Stomach (tissue), 4 donors: ENCODE measurements around the gene ISG20.

Experiments used
- CTCF ChIP-seq, 7 experiments: fragments of 450-650 bp in 4 of 7; fragments of 200-600 bp in 3 of 7; sonication (generic) in 3 of 7; IDR thresholded peaks; one replicate each; pipeline ENCODE4 v1.5.1; 2016 to 2019; ENCODE audit warnings: antibody characterized with exemption in 7 of 7, control low read depth in 2 of 7, mild to moderate bottlenecking in 1 of 7
- EP300 ChIP-seq: sonication (generic); formaldehyde crosslinking; IDR thresholded peaks from one replicate; pipeline ENCODE4 v1.6.1; 2017; ENCODE audit warnings: antibody characterized with exemption
- POLR2A ChIP-seq, 4 donors: fragments of 450-650 bp; IDR thresholded peaks; one replicate each; pipeline ENCODE4 v1.6.1; 2016; ENCODE audit warnings: antibody characterized with exemption in 4 of 4, control low read depth in 2 of 4, mild to moderate bottlenecking in 1 of 4, moderate library complexity in 1 of 4
- POLR2AphosphoS5 ChIP-seq, 3 donors: sonication (generic); formaldehyde crosslinking; IDR thresholded peaks; one replicate each; pipeline ENCODE4 v1.6.1; 2016; ENCODE audit warnings: antibody characterized with exemption in 3 of 3

- TF ChIP-seq CTCF (IDR thresholded peaks at IDR 0.05), result no peak
- no peak for TF ChIP-seq EP300
- TF ChIP-seq POLR2A (IDR thresholded peaks at IDR 0.05), result no peak
- no peak for TF ChIP-seq POLR2AphosphoS5 (IDR thresholded peaks at IDR 0.05)
Observed at GRCh38 chr15:88612186-88612796, 26.5 kb upstream of the ISG20 start.
